Measurements from ENCODE around the gene CFAP100.

CFAP100 gene

GRCh38 chr3:126477061-126477380 lies 82.3 kb downstream of the CFAP100 start:
- no peak overlapping the region for H3K4me3 ChIP-seq (ENCODE audit: low read length in 2 of 2)
- no peak overlapping the region for H4K8ac ChIP-seq (ENCODE audit: low read depth, low read length)
- no peak overlapping the region for H2AFZ ChIP-seq (ENCODE audit: low read length)
- peaks cover 6 to 17% of the 10 kb centered on the region in 2 donors for H3K36me3 ChIP-seq (replicated peaks in 1 of 2; ENCODE audit: control insufficient read depth in 2 of 2, insufficient read depth in 2 of 2, low read length in 2 of 2)
- H3K9me3 ChIP-seq (replicated peaks in 1 of 2; ENCODE audit: control insufficient read depth in 2 of 2, insufficient read depth in 1 of 2, low read depth in 1 of 2, low read length in 2 of 2), result no peaks in the 10 kb centered on the region
- no peak for DNase-seq (ENCODE audit: low spot score)
- H3K9ac ChIP-seq (ENCODE audit: low read depth, low read length, poor library complexity), result no peak overlapping the region
- peaks cover 11% of the 10 kb centered on the region for H3K79me1 ChIP-seq (ENCODE audit: low read depth, low read length)
- no peak overlapping the region for H3K27ac ChIP-seq (replicated peaks; ENCODE audit: low read length)
- H2BK15ac ChIP-seq (ENCODE audit: low read length), result no peak overlapping the region
- no peak overlapping the region for H2BK5ac ChIP-seq (ENCODE audit: low read length)
- no peak overlapping the region for H2AK5ac ChIP-seq (ENCODE audit: low read depth, low read length)
- no peak overlapping the region for H3K18ac ChIP-seq (ENCODE audit: low read length)
- H3K23ac ChIP-seq (ENCODE audit: low read depth, low read length, poor library complexity), result no peak overlapping the region
- H3K4me1 ChIP-seq (ENCODE audit: control insufficient read depth in 2 of 2, insufficient read depth in 1 of 2, low read depth in 1 of 2, low read length in 2 of 2), result peaks cover 19 to 23% of the 10 kb centered on the region in 2 donors
- H2BK120ac ChIP-seq (ENCODE audit: low read depth, low read length), result no peak overlapping the region
- no peak overlapping the region for H3K4me2 ChIP-seq (ENCODE audit: insufficient read depth, low read length, poor library complexity, severe bottlenecking)
- H2BK12ac ChIP-seq (ENCODE audit: low read length), result no peak overlapping the region
- no peak overlapping the region for H3K14ac ChIP-seq (ENCODE audit: low read length)
- no peak overlapping the region for H4K91ac ChIP-seq (ENCODE audit: low read depth, low read length, poor library complexity)
- H3K4ac ChIP-seq (ENCODE audit: low read length), result no peak overlapping the region
- WGBS, 2 donors (ENCODE audit: extremely low coverage in 2 of 2, insufficient read length in 2 of 2, insufficient replicate concordance in 1 of 2), result no CpG with 5 or more reads among the region's 4 CpGs
- H3K27me3 ChIP-seq (ENCODE audit: control insufficient read depth in 3 of 3, insufficient read depth in 3 of 3, low read depth in 1 of 3, low read length in 3 of 3), result peaks cover 0 to 4% (median 4%) of the 10 kb centered on the region in 3 experiments

- no CpG with 5 or more reads among the region's 14 CpGs for WGBS, 2 donors (ENCODE audit: extremely low coverage in 2 of 2, insufficient read length in 2 of 2, insufficient replicate concordance in 1 of 2)
- no peaks in the 10 kb centered on the region for H3K9me3 ChIP-seq (replicated peaks in 1 of 2; ENCODE audit: control insufficient read depth in 2 of 2, insufficient read depth in 1 of 2, low read depth in 1 of 2, low read length in 2 of 2)
- no peak overlapping the region for H4K91ac ChIP-seq (ENCODE audit: low read depth, low read length, poor library complexity)
- H2AK5ac ChIP-seq (ENCODE audit: low read depth, low read length), result no peak overlapping the region
- H3K23ac ChIP-seq (ENCODE audit: low read depth, low read length, poor library complexity), result no peak overlapping the region
- H3K9ac ChIP-seq (ENCODE audit: low read depth, low read length, poor library complexity), result no peak overlapping the region
- no peak overlapping the region for H3K27ac ChIP-seq (replicated peaks; ENCODE audit: low read length)
- peaks cover 0 to 14% (median 4%) of the 10 kb centered on the region in 3 experiments for H3K27me3 ChIP-seq (ENCODE audit: control insufficient read depth in 3 of 3, insufficient read depth in 3 of 3, low read depth in 1 of 3, low read length in 3 of 3)
- H3K4me3 ChIP-seq (ENCODE audit: low read length in 2 of 2), result no peak overlapping the region
- no peak for DNase-seq (ENCODE audit: low spot score)
- no peak overlapping the region for H4K8ac ChIP-seq (ENCODE audit: low read depth, low read length)
- no peak overlapping the region for H3K14ac ChIP-seq (ENCODE audit: low read length)
- H2BK5ac ChIP-seq (ENCODE audit: low read length), result no peak overlapping the region
- peaks cover 9% of the 10 kb centered on the region for H3K79me1 ChIP-seq (ENCODE audit: low read depth, low read length)
- H2BK15ac ChIP-seq (ENCODE audit: low read length), result no peak overlapping the region
- peaks cover 7 to 14% of the 10 kb centered on the region in 2 donors for H3K4me1 ChIP-seq (ENCODE audit: control insufficient read depth in 2 of 2, insufficient read depth in 1 of 2, low read depth in 1 of 2, low read length in 2 of 2)
- no peak overlapping the region for H2BK12ac ChIP-seq (ENCODE audit: low read length)
- H2AFZ ChIP-seq (ENCODE audit: low read length), result no peak overlapping the region
- H3K4ac ChIP-seq (ENCODE audit: low read length), result no peak overlapping the region
- H2BK120ac ChIP-seq (ENCODE audit: low read depth, low read length), result no peak overlapping the region
- no peak overlapping the region for H3K4me2 ChIP-seq (ENCODE audit: insufficient read depth, low read length, poor library complexity, severe bottlenecking)
- peaks cover under 1% of the 10 kb centered on the region in 2 donors for H3K36me3 ChIP-seq (replicated peaks in 1 of 2; ENCODE audit: control insufficient read depth in 2 of 2, insufficient read depth in 2 of 2, low read length in 2 of 2)
- no peak overlapping the region for H3K18ac ChIP-seq (ENCODE audit: low read length)
Observed at GRCh38 chr3:126478581-126479310, 84.0 kb downstream of the CFAP100 start.

DNA sequence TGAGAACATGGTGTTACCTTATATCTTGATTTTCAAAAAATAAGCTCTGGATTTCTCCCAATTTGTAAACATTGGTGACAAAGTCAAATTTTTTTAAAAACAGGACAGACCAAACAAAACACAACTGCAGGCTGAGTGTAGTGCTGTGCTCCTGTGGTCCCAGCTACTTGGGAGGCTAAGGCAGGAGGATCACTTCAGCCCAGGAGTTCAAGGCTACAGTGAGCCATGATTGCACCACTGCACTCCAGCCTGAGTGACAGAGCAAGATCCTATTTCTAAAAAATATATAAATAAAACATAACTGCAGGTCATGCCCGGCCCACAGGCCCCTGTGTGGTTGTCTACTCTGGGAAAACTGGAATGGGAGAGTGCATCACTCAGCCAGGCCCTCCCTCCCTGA lies 84.9 kb downstream of the CFAP100 start:
- Histone ChIP-seq H3K9ac (ENCODE audit: low read depth, low read length, poor library complexity) (no peak overlapping the region), H3K79me1 (ENCODE audit: low read depth, low read length) (peaks cover 5% of the 10 kb centered on the region), H4K8ac (ENCODE audit: low read depth, low read length) (no peak overlapping the region), H3K36me3 (replicated peaks in 1 of 2; ENCODE audit: control insufficient read depth in 2 of 2, insufficient read depth in 2 of 2, low read length in 2 of 2) (no peaks in the 10 kb centered on the region), H2BK12ac (ENCODE audit: low read length) (no peak overlapping the region), H3K14ac (ENCODE audit: low read length) (no peak overlapping the region), H3K9me3 (replicated peaks in 1 of 2; ENCODE audit: control insufficient read depth in 2 of 2, insufficient read depth in 1 of 2, low read depth in 1 of 2, low read length in 2 of 2) (no peaks in the 10 kb centered on the region), H3K27ac (replicated peaks; ENCODE audit: low read length) (no peak overlapping the region), H3K4me3 (ENCODE audit: low read length in 2 of 2) (no peak overlapping the region), H3K4me2 (ENCODE audit: insufficient read depth, low read length, poor library complexity, severe bottlenecking) (no peak overlapping the region), H2BK15ac (ENCODE audit: low read length) (no peak overlapping the region), H2AK5ac (ENCODE audit: low read depth, low read length) (no peak overlapping the region), H3K18ac (ENCODE audit: low read length) (no peak overlapping the region), H3K27me3 (ENCODE audit: control insufficient read depth in 3 of 3, insufficient read depth in 3 of 3, low read depth in 1 of 3, low read length in 3 of 3) (peaks cover 0 to 16% (median 4%) of the 10 kb centered on the region in 3 experiments), H3K4ac (ENCODE audit: low read length) (no peak overlapping the region), H2AFZ (ENCODE audit: low read length) (no peak overlapping the region), H2BK120ac (ENCODE audit: low read depth, low read length) (no peak overlapping the region), H3K23ac (ENCODE audit: low read depth, low read length, poor library complexity) (no peak overlapping the region), H4K91ac (ENCODE audit: low read depth, low read length, poor library complexity) (no peak overlapping the region), H3K4me1 (ENCODE audit: control insufficient read depth in 2 of 2, insufficient read depth in 1 of 2, low read depth in 1 of 2, low read length in 2 of 2) (peaks cover 2 to 11% of the 10 kb centered on the region in 2 donors), H2BK5ac (ENCODE audit: low read length) (no peak overlapping the region)
- DNase-seq (ENCODE audit: low spot score), result no peak
- no CpG with 5 or more reads among the region's 1 CpG for WGBS, 2 donors (ENCODE audit: extremely low coverage in 2 of 2, insufficient read length in 2 of 2, insufficient replicate concordance in 1 of 2)

DNA sequence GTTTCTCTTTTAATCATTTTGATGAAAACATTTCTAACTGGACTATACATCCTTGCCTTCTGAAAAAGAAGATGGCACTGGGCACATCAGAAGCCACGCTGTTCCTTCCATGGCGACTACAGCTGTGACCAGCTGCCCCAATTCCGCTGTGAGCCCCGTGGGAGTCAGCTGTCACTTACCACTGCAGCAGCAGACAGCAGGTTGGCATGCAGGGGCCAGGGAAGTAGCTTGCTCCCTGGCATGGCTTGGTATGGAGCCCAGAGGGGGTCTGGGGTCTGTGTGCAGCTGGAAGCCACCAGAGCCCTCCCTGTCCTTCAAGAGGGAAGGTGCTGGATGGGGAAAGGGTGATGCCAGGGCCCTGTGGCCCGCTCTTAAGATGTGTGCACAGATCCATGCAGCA lies 85.5 kb downstream of the CFAP100 start:
- H3K23ac ChIP-seq (ENCODE audit: low read depth, low read length, poor library complexity), result no peak overlapping the region
- no peak overlapping the region for H2BK120ac ChIP-seq (ENCODE audit: low read depth, low read length)
- no peak overlapping the region for H2BK12ac ChIP-seq (ENCODE audit: low read length)
- H2AFZ ChIP-seq (ENCODE audit: low read length), result no peak overlapping the region
- no peak overlapping the region for H3K4ac ChIP-seq (ENCODE audit: low read length)
- no peaks in the 10 kb centered on the region for H3K36me3 ChIP-seq (replicated peaks in 1 of 2; ENCODE audit: control insufficient read depth in 2 of 2, insufficient read depth in 2 of 2, low read length in 2 of 2)
- H3K9me3 ChIP-seq (replicated peaks in 1 of 2; ENCODE audit: control insufficient read depth in 2 of 2, insufficient read depth in 1 of 2, low read depth in 1 of 2, low read length in 2 of 2), result no peaks in the 10 kb centered on the region
- peak overlapping the region; percentile 4 for H2AK5ac ChIP-seq (ENCODE audit: low read depth, low read length)
- H2BK15ac ChIP-seq (ENCODE audit: low read length), result no peak overlapping the region
- H3K4me2 ChIP-seq (ENCODE audit: insufficient read depth, low read length, poor library complexity, severe bottlenecking), result no peak overlapping the region
- no peak for DNase-seq (ENCODE audit: low spot score)
- H2BK5ac ChIP-seq (ENCODE audit: low read length), result no peak overlapping the region
- H3K9ac ChIP-seq (ENCODE audit: low read depth, low read length, poor library complexity), result no peak overlapping the region
- no peak overlapping the region for H4K8ac ChIP-seq (ENCODE audit: low read depth, low read length)
- no peaks in the 10 kb centered on the region for H3K79me1 ChIP-seq (ENCODE audit: low read depth, low read length)
- no peak overlapping the region for H3K27ac ChIP-seq (replicated peaks; ENCODE audit: low read length)
- no peak overlapping the region for H4K91ac ChIP-seq (ENCODE audit: low read depth, low read length, poor library complexity)
- H3K27me3 ChIP-seq (ENCODE audit: control insufficient read depth in 3 of 3, insufficient read depth in 3 of 3, low read depth in 1 of 3, low read length in 3 of 3), result peaks cover 0 to 16% (median 4%) of the 10 kb centered on the region in 3 experiments
- H3K18ac ChIP-seq (ENCODE audit: low read length), result no peak overlapping the region
- H3K4me3 ChIP-seq (ENCODE audit: low read length in 2 of 2), result no peak overlapping the region
- peaks cover 2 to 16% of the 10 kb centered on the region in 2 donors for H3K4me1 ChIP-seq (ENCODE audit: control insufficient read depth in 2 of 2, insufficient read depth in 1 of 2, low read depth in 1 of 2, low read length in 2 of 2)
- no peak overlapping the region for H3K14ac ChIP-seq (ENCODE audit: low read length)
- WGBS, 2 donors (ENCODE audit: extremely low coverage in 2 of 2, insufficient read length in 2 of 2, insufficient replicate concordance in 1 of 2), result no CpG with 5 or more reads among the region's 5 CpGs
